SH-SY5Y (cell line): ENCODE data around the gene TRIM71.

Source experiments
- GATA2 ChIP-seq: IDR thresholded peaks from 2 replicates; pipeline ENCODE4 v1.6.1; 2011; ENCODE audit warnings: mild to moderate bottlenecking, low read depth, low read length
- GATA3 ChIP-seq: IDR thresholded peaks from 2 replicates; pipeline ENCODE4 v1.6.1; 2011; ENCODE audit warnings: low read depth, mild to moderate bottlenecking, low read length, moderate library complexity

- TF ChIP-seq GATA2 (no peak), GATA3 (no peak)
Observed at GRCh38 chr3:32890420-32891276, 72.9 kb downstream of the TRIM71 start.
